ENCODE measurements around the gene GDPD4.

The GDPD4 gene

GRCh38 chr11:77190331-77191075, 111.0 kb downstream of the GDPD4 start:
- POLR2A ChIA-PET, result no interaction called here
- H3K4me3 ChIP-seq (ENCODE audit: low read depth, low read length), result no peak overlapping the region
- H3K9me3 ChIP-seq (ENCODE audit: control insufficient read depth, insufficient read depth, low read depth, low read length), result no peaks in the 10 kb centered on the region
- no peak overlapping the region for H3K27ac ChIP-seq (ENCODE audit: extremely low read depth, low read depth, low read length)
- CTCF ChIA-PET, result interaction anchor here (1.0 to 2.1 kb wide), 5 partner anchors 58 to 389 kb away, joined by 4 to 11 read pairs (median 4); partner anchors contain the start of gene MYO7A
- H3K36me3 ChIP-seq (ENCODE audit: control insufficient read depth in 2 of 2, insufficient read depth in 1 of 2, low read length in 2 of 2), result no peaks in the 10 kb centered on the region
- H3K4me1 ChIP-seq (ENCODE audit: control insufficient read depth, insufficient read depth, low read length), result no peaks in the 10 kb centered on the region
- TF ChIP-seq ZNF555 (tag by site-specific recombination; conservative IDR thresholded peaks at IDR 0.05) (no peak), ZNF704 (tag by site-specific recombination; IDR thresholded peaks at IDR 0.05) (no peak), HOXA7 (CRISPR knock-in tag; IDR thresholded peaks at IDR 0.05; ENCODE audit: borderline replicate concordance) (no peak), WT1 (tag by site-specific recombination; IDR thresholded peaks at IDR 0.05) (no peak), YY2 (tag by site-specific recombination; IDR thresholded peaks at IDR 0.05) (no peak), ZNF19 (tag by site-specific recombination; IDR thresholded peaks at IDR 0.05; ENCODE audit: low read depth) (no peak)

GRCh38 chr11:77189588-77190210, 111.8 kb downstream of the GDPD4 start:
- no peak overlapping the region for H3K27ac ChIP-seq (ENCODE audit: extremely low read depth, low read depth, low read length)
- H3K4me3 ChIP-seq (ENCODE audit: low read depth, low read length), result no peak overlapping the region
- H3K9me3 ChIP-seq (ENCODE audit: control insufficient read depth, insufficient read depth, low read depth, low read length), result no peaks in the 10 kb centered on the region
- H3K36me3 ChIP-seq (ENCODE audit: control insufficient read depth in 2 of 2, insufficient read depth in 1 of 2, low read length in 2 of 2), result no peaks in the 10 kb centered on the region
- ChIA-PET CTCF (interaction anchor here (0.6 to 4.0 kb wide), 15 partner anchors 12 to 429 kb away, joined by 3 to 95 read pairs (median 4); partner anchors contain the start of gene MYO7A), POLR2A (no interaction called here)
- H3K4me1 ChIP-seq (ENCODE audit: control insufficient read depth, insufficient read depth, low read length), result no peaks in the 10 kb centered on the region
- TF ChIP-seq ZFP41 (tag by site-specific recombination; IDR thresholded peaks at IDR 0.05; ENCODE audit: borderline replicate concordance), result no peak
- no peak for TF ChIP-seq ZIC2 (tag by site-specific recombination; IDR thresholded peaks at IDR 0.05)
- TF ChIP-seq ZBTB44 (tag by site-specific recombination; IDR thresholded peaks at IDR 0.05), result no peak
- no peak for TF ChIP-seq ZNF239 (tag by site-specific recombination; IDR thresholded peaks at IDR 0.05)
- TF ChIP-seq ZNF701 (tag by site-specific recombination; IDR thresholded peaks at IDR 0.05), result no peak
- no peak for TF ChIP-seq KLF16 (tag by site-specific recombination; IDR thresholded peaks at IDR 0.05)
- TF ChIP-seq ZNF335 (tag by site-specific recombination; conservative IDR thresholded peaks at IDR 0.05), result no peak
- TF ChIP-seq ZNF416 (tag by site-specific recombination; IDR thresholded peaks at IDR 0.05), result no peak
- no peak for TF ChIP-seq ZSCAN4 (tag by site-specific recombination; IDR thresholded peaks at IDR 0.05)
- no peak for TF ChIP-seq SCRT1 (tag by site-specific recombination; IDR thresholded peaks at IDR 0.05; ENCODE audit: borderline replicate concordance)
- TF ChIP-seq ZNF10 (tag by site-specific recombination; IDR thresholded peaks at IDR 0.05), result no peak
- TF ChIP-seq ZXDB (tag by site-specific recombination; IDR thresholded peaks at IDR 0.05), result no peak
- TF ChIP-seq ZEB2 (tag by site-specific recombination; IDR thresholded peaks at IDR 0.05), result no peak
- no peak for TF ChIP-seq ZNF18 (tag by site-specific recombination; IDR thresholded peaks at IDR 0.05)
- TF ChIP-seq ZNF248 (tag by site-specific recombination; IDR thresholded peaks at IDR 0.05), result no peak
- no peak for TF ChIP-seq ZNF302 (tag by site-specific recombination; IDR thresholded peaks at IDR 0.05; ENCODE audit: low read depth)
- TF ChIP-seq PRDM2 (tag by site-specific recombination; IDR thresholded peaks at IDR 0.05; ENCODE audit: borderline replicate concordance), result no peak

Data from HEK293 (cell line).